GM18508 (cell line): ENCODE data around the gene CABP4.
"Not testable (repeated sequence)": the region's sequence is repeated elsewhere in the genome, so short reads cannot be mapped to it uniquely, and the experiment has no call there.

Source experiments
- ATAC-seq: cut with Tn5 transposase; IDR thresholded peaks from one replicate; pipeline ENCODE4 v1.9.1; 2021; ENCODE audit warnings: moderate number of reproducible peaks; ENCODE audit not compliant: insufficient read depth, unreplicated experiment

CABP4 gene

DNA sequence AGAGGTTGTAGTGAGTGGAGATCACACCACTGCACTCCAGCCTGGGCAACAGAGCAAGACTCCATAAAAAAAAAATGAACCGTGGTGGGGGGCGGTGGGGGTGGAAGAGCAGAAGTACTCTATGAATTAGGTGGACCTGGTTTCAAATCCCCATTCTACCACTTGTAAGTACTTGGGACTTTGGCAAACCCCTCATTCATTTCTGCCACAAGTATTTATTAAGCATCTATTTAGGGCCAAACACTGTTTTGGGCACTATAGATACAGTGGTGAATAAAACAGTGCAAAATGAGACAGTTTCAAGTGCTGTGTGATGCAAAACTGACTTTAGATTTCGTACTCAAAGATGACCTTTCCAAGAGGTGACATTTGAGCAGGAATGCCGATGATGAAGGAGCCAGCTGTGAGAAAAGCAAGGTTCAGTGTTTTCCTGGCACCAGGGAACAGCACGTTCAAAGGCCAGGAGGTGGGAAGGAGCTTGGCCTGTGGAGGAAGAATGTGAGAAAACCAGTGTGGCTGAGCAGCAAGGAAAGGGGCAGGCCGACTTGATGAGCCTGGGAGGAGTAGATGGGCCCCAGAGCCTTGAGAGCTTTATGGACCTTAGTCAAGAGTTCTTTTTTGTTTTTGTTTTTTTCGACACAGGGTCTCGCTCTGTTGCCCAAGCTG, 15.3 kb downstream of the CABP4 start:
- no peak for ATAC-seq

DNA sequence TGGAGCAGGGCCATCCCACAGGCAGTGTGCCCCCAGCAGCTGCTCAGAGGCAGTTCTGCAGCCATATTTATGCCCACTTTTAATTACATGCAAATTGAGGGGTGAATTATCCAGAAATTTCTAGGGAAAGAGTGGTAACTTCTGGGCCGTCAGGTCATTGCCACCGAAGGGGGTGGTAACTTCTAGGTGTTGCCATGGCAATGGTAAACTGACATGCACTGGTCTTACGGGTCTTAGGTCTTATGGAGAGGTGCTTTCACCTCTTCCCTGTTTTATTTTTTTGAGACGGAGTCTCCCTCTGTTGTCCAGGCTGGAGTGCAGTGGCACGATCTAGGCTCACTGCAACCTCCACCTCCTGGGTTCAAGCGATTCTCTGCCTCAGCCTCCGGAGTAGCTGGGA, 17.7 kb downstream of the CABP4 start:
- no peak for ATAC-seq

DNA sequence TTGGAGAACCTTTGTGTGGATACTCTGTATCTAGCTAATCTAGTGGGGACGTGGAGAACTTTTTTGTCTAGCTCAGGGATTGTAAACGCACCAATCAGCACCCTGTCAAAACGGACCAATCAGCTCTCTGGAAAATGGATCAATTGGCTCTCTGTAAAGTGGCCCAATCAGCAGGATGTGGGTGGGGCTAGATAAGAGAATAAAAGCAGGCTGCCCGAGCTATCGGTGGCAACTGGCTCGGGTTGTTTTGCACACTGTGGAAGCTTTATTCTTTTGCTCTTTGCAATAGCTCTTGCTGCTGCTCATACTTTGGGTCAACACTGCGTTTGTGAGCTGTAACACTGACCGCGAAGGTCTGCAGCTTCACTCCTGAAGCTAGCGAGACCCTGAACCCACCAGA, 21.5 kb downstream of the CABP4 start:
- not testable (repeated sequence) for ATAC-seq

DNA sequence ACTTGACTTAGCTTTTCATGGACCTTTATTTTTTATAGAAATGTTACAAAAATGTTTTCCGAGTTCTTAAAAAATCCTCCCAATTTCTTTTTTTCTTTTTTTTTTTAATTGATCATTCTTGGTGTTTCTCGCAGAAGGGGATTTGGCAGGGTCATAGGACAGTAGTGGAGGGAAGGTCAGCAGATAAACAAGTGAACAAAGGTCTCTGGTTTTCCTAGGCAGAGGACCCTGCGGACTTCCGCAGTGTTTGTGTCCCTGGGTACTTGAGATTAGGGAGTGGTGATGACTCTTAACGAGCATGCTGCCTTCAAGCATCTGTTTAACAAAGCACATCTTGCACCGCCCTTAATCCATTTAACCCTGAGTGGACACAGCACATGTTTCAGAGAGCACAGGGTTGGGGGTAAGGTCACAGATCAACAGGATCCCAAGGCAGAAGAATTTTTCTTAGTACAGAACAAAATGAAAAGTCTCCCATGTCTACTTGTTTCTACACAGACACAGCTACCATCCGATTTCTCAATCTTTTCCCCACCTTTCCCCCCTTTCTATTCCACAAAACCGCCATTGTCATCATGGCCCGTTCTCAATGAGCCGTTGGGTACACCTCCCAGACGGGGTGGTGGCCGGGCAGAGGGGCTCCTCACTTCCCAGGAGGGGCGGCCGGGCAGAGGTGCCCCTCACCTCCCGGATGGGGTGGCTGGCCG, 22.3 kb downstream of the CABP4 start:
- ATAC-seq: not testable (repeated sequence)

DNA sequence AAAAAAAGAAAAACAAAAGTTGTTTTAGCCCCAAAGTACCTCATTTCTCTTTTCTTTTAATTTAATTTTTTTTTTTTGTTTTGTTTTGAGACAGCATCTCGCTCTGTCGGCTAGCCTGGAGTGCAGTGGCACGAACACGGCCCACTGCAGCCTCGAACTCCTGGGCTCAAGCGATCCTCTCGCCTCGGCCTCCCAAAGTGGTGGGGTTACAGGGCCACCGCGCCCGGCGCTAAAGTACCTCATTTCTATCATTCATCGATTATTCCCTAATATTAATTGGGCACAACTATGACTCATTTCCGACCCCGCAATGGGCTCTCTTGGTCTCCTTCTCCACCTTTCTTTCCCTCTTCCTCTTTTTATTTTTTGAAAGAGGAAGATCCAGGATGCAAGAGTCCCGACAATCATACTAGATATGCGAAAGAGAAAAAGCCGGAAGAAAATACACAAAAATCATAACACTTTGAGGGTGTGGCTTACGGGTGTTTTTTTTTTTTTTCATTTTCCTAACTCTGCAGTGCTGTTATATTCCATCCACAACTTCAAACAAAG, 27.2 kb downstream of the CABP4 start:
- peak; percentile 1 for ATAC-seq

- ATAC-seq: peak; percentile 44
Measured at GRCh38 chr11:67482827-67483798, 28.0 kb downstream of the CABP4 start, which contains the start of gene AIP. Gene AIP, plus strand, starts transcription at chr11:67483026. Its CDS starts 133 bp downstream, at chr11:67483159.

- no peak for ATAC-seq
Measured at GRCh38 chr11:67483831-67484665, 28.9 kb downstream of the CABP4 start.

DNA sequence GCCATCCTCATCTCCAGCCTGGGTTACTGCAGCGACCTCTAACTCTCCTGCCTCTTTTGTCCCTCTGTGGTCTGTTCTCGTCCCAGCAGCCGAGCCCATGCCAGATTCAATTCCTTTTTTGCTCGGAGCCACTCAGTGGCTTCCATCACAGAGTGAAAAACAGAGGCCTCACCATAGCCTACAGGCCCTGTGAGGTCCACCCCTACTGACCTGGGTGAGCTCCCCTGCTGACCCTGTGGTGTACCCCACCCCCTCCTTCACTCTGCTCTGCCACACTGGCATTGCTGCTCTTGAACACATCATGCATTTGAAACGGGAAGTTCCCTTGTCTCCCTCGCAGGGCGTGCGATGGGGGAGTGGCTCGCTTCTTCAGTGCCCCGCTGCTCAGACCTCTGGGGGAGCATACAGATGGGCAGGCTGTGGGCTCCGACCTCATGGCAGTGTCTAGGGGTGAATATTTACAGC, 29.7 kb downstream of the CABP4 start:
- ATAC-seq: no peak

DNA sequence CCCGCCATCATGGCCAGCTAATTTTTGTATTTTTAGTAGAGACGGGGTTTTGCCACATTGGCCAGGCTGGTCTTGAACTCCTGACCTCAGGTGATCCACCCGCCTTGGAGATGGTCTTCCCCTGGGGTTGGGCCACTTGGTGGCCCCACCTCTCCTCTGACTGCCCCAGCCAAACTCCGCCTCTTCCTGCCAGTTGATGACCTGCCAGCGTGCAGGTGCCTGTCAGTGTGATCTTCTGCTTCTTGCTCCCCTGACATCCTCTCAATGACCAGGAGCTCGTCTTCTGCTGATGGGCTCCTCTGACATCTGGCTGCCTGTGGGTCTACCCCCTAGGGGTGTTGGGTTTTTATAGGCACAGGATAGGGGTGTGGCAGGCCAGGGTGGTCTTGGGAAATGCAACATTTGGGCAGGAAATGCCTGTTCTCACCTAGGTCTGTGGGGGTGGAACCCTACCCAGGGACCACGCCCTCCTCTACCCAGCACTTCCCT, 30.8 kb downstream of the CABP4 start:
- ATAC-seq: not testable (repeated sequence)

- no peak for ATAC-seq
Measured at GRCh38 chr11:67486481-67487195, 31.5 kb downstream of the CABP4 start.

DNA sequence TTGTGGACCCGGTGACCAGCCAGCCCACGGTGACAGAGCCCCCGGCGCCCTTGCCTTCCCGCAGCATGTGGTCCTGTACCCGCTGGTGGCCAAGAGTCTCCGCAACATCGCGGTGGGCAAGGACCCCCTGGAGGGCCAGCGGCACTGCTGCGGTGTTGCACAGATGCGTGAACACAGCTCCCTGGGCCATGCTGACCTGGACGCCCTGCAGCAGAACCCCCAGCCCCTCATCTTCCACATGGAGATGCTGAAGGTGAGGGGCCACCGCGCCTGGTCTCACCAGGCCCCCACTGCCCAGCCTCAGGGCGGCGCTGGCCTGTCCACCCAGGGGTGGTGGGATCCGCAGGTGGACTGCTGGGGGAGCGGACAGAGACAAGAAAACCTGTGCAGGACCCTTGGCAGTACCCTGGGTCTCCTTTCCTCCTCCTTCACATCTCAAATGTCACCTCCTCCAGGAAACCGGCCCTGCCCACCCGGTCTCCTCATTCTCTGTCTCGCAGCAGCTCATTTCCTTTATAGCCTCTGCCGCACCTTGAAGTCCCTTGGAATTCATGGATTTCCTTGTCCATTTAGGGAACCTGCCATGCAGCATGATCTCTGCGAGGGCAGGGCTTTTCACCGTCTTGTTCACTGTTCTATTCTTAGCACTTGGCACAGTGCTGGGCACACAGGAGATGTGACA, 34.2 kb downstream of the CABP4 start:
- no peak for ATAC-seq

DNA sequence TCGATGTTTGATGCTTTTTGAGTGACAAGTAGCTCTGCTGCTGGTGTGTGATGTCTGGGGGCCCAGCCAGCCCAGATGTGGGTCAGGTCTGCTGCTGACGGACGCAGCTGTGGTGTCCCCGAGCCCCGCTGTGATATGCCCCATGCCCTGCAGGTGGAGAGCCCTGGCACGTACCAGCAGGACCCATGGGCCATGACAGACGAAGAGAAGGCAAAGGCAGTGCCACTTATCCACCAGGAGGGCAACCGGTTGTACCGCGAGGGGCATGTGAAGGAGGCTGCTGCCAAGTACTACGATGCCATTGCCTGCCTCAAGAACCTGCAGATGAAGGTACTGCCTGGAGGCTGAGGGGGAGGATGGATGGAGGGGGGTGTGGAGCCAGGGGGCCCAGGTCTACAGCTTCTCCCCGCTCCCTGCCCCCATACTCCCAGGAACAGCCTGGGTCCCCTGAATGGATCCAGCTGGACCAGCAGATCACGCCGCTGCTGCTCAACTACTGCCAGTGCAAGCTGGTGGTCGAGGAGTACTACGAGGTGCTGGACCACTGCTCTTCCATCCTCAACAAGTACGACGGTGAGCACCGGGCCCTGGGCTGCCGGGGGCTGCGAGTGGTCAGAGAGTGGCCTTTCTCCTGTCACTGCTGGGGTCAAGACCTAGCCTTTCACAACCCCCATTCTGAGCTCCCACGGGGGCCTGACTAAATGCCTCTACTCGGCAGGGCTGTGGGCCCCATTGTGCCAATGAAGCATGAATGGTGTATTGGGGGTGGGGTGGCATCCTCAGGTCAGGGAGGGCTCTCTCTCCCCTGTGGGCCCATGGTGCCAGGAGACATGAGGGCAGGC, 35.0 kb downstream of the CABP4 start:
- ATAC-seq: no peak

- no peak for ATAC-seq
Measured at GRCh38 chr11:67490727-67491065, 35.5 kb downstream of the CABP4 start.

GRCh38 chr11:67491276-67492068, 36.3 kb downstream of the CABP4 start:
- ATAC-seq: no peak

DNA sequence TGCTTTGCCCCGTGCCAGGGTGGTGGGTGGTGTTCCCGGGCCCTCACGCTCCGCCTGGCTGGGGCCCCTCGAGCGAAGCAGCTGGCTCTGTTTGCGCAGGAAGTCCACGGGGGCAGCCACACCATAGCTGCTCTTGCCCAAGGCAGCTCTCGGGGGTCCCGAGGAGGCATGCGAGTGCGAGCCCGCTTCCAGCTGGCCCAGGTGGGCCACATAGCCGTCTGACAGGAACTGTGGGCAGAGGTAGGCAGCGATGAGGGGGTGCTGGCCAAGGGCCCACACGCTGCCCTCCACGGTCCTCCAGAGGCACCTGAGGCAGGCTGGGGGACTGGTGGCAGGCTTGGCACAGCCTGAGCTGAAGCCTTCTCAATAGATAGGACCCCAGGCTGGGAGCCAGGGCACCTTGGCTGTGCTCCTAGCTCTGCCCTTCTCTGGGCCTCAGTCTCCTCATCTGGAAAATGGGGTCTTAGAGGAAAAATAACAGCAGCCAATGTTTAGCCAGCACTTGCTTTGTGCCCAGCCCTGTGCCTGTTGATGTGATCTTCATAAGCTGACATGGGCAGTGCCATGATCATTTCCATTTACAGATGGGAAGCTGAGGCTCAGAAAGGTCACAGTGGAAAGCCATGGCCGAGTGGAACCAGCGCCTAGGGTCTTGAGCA, 37.0 kb downstream of the CABP4 start:
- no peak for ATAC-seq
